Left colon (tissue), 2 donors: Measurements from ENCODE around the gene PRTFDC1. TPM values are rescaled to one million over a fixed set of nuclear protein-coding genes. Genes with fewer than 3 reads are reported as not detected.
"Not testable (repeated sequence)": the region's sequence is repeated elsewhere in the genome, so short reads cannot be mapped to it uniquely, and the experiment has no call there.

Experiments
- ATAC-seq: fragments of 200-7000 bp; cut with Tn5 transposase; one replicate; pipeline ENCODE4 v1.9.1; 2020; ENCODE audit warnings: mild to moderate bottlenecking, moderate library complexity
- DNase-seq, 2 donors: peaks; one replicate each; pipeline ENCODE4 v3.0.0-alpha.2; 2020
- intact Hi-C, 2 donors: fragments of 100-400 bp; cut with DNase I in 1 of 2; cut with micrococcal nuclease in 1 of 2; formaldehyde crosslinking; loops; one replicate each; pipeline versions ENCODE4 v1.11.2 to v1.14.0; 2022; cut with DNase I, micrococcal nuclease
- total RNA-seq, 2 donors: library from RNA; stranded (reverse); fragmentation: NEBNext Ultra II Directional; extraction: Animal tissue kit (Norgen Biotek cat#: 25700); gene quantifications; one replicate each; pipeline ENCODE4 v1.2.1, GENCODE V29; 2021
- donor health status: DM: no; HTN: no; CAD: no.
- donor health status: DM: yes; HTN: yes; CAD: no.

The PRTFDC1 gene
- total RNA-seq, 2 donors from 2014 or later, result 6.2 to 6.6 TPM

GRCh38 chr10:24968951-24969350 is 16.5 kb upstream of the PRTFDC1 start:
- intact Hi-C loops, ATAC-seq: not testable (repeated sequence)

GRCh38 chr10:24968349-24968748 is 15.9 kb upstream of the PRTFDC1 start:
- DNase-seq (no peak), ATAC-seq (no peak)
- intact Hi-C loops, result no loop called here

More at GRCh38 chr10:24968951-24969350, 16.5 kb upstream of the PRTFDC1 start:
- DNase-seq, result not testable (repeated sequence)

DNA sequence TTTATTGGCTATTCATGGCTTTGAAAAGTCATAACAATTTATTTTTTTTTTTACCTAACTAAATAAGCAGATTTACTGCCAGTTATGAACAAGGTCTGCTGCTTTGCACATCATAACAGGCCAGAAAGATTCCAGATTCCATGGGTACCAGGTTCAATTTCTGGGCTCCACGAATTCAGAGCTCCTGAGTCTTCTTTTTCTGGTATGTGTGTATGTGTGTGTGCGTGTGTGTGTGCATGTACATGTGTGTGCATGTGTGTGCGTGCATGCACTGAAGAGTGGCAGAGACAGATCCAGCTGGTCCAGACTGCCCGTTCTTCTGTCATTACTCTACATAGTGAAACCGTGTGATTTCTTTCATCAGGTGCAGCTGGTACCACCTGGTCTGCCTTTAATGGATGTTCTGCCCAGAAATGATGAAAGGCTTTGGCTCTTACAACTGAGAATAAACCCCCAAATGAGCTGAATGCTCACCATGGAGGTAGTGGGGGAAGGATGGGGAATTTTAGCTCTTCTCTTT is 14.6 kb upstream of the PRTFDC1 start:
- no peak for DNase-seq
- intact Hi-C loops, result no loop called here
- ATAC-seq, result no peak

DNA sequence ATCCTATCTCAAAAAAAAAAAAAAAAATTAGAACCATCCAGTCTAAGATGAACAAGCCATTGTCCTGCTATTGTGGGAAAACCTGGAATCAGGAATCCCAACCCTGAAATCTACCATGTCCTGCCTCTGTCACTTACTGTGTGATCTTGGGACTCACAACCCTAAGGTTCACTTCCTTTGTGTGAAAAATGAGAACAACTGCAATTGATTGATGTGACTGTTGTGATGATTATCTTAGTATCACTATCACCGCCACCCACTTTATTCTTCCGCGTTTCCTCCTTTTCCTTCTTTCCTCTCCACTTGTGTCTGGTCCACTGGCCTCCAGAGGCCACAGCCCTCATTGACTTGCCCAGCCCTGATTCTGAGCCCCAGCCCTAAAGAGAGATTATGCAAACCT is 12.6 kb upstream of the PRTFDC1 start:
- intact Hi-C loops, result no loop called here
- DNase-seq (no peak), ATAC-seq (no peak)

- intact Hi-C loops, result no loop called here
- ATAC-seq, result no peak
- DNase-seq, result no peak
Observed at GRCh38 chr10:24963521-24964041, 11.2 kb upstream of the PRTFDC1 start.

DNA sequence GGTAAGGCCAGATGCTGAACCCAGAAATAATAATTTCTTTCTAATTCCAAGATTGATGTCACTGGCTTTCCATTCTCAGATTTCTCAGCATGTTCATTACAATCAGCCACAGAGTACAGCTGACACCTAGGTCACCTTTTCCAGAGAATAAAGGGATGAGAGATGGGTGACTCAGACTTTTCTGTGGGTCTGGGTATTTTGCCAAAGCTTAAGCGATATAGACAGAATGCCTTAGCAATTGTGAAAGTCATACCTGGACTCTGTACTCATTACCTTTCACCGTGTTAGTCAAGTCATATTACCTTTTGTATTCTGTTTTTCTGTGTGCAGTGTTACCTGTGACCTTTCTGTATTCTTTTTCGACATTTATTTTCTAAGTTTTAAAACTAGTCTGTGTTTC is 10.6 kb upstream of the PRTFDC1 start:
- ATAC-seq, result peak; percentile 97
- intact Hi-C loops, result no loop called here
- no peak for DNase-seq

DNA sequence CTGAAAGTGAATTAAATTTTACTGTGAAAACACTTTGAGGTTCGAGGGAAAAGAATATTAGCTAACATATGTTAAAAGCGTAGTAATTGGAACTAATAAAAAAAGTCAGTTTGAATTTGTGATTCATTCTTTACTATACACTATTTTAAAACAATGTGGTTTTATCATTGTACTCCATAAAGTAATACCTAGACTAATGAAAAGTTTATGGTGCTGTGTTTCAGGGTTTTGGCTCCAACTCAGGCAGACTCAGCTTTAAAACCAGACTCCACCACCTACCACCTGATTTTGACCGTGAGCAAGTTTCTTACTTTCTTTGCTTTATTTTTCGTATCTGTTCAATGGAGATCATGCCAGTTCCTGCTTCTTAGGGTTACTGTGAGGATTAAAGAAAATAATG is 9.2 kb upstream of the PRTFDC1 start:
- intact Hi-C loops, result no loop called here
- ATAC-seq, result peak; percentile 41
- no peak for DNase-seq

GRCh38 chr10:24959382-24959730 is 7.0 kb upstream of the PRTFDC1 start:
- ATAC-seq, result no peak
- DNase-seq, result no peak
- intact Hi-C loops, result loop anchor here in 1 of 2 donors (10.0 kb wide), 1 partner anchor 235 kb away; the partner anchor contains the start of gene ARHGAP21

GRCh38 chr10:24958721-24959381 is 6.4 kb upstream of the PRTFDC1 start:
- intact Hi-C loops, result loop anchor here in 1 of 2 donors (10.0 kb wide), 1 partner anchor 234 kb away; the partner anchor contains the start of gene ARHGAP21
- no peak for ATAC-seq
- DNase-seq, result no peak

- intact Hi-C loops, result loop anchor here in 1 of 2 donors (10.0 kb wide), 1 partner anchor 233 kb away; the partner anchor contains the start of gene ARHGAP21
- DNase-seq, result no peak
- ATAC-seq, result no peak
Observed at GRCh38 chr10:24958091-24958720, 5.8 kb upstream of the PRTFDC1 start.

DNA sequence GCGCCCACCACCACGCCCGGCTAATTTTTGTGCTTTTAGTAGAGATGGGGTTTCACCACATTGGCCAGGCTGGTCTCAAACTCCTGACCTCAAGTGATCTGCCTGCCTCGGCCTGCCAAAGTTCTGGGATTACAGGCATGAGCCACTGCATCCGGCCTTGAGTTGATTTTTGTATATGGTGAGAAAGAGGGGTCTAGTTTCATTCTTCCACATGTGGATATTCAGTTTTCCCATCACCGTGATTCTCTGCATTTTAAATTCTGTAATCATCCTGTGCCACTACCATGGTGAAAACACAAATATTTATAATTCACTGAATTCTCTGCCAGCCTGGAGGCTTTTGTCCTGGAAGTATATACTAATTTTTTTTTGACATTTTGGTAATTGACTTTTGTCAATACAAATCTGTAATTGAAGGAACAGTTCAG is 5.2 kb upstream of the PRTFDC1 start:
- not testable (repeated sequence) for DNase-seq, ATAC-seq
- intact Hi-C loops, result loop anchor here in 1 of 2 donors (10.0 kb wide), 1 partner anchor 233 kb away; the partner anchor contains the start of gene ARHGAP21

DNA sequence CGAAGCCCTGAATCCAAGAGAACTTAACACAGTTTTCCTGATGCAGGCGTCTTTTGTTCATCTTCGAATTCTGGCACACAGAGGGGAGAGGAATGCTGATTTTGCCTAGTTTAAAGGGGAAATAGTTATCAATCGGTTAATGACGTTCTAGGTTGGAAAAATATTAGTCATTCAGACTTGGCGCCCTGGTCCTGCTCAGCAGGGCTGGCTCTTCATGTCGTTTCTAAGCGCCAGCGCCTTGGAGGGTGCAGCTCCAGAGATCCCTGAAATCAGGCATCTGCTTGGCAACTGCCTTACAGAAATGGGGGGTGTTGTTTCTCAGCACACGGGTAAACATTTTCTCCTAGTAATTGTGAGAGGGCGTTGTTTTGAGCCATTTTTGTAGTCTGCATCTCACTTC is 1.3 kb upstream of the PRTFDC1 start:
- intact Hi-C loops, result loop anchor here in 1 of 2 donors (10.0 kb wide), 1 partner anchor 229 kb away; the partner anchor contains the start of gene ARHGAP21
- DNase-seq (no peak), ATAC-seq (no peak)

- peak; percentile 64 for ATAC-seq
- DNase-seq, result peak; percentile 44 to 59
- intact Hi-C loops, result loop anchor here in 1 of 2 donors (10.0 kb wide), 1 partner anchor 228 kb away; the partner anchor contains the start of gene ARHGAP21
Observed at GRCh38 chr10:24952707-24953645, 570 bp upstream of the PRTFDC1 start.

GRCh38 chr10:24951201-24952142 is 934 bp downstream of the PRTFDC1 start:
- DNase-seq (peak; percentile 50 to 54), ATAC-seq (peak; percentile 67)
- intact Hi-C loops, result loop anchor here in 1 of 2 donors (10.0 kb wide), 1 partner anchor 227 kb away; the partner anchor contains the start of gene ARHGAP21

DNA sequence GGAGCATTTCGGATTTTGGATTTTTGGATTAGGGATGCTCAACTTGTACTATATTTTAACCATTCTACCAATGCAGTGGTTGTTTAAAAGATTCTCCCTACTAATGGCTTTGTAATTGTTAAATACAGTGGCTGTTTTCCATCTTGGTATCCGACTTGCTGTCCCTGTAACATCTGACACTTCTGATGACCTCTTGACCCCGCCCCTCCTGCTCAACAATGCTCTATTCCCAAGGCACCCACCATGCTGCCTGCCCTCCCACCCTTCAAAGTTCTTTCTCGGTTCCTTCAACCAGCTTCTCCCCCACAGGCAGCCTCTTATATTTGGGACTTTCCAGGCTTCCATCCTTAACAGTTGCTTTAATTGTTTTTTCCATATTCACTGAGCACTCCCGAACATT is 2.0 kb downstream of the PRTFDC1 start:
- intact Hi-C loops, result loop anchor here in 1 of 2 donors (10.0 kb wide), 1 partner anchor 226 kb away; the partner anchor contains the start of gene ARHGAP21

DNA sequence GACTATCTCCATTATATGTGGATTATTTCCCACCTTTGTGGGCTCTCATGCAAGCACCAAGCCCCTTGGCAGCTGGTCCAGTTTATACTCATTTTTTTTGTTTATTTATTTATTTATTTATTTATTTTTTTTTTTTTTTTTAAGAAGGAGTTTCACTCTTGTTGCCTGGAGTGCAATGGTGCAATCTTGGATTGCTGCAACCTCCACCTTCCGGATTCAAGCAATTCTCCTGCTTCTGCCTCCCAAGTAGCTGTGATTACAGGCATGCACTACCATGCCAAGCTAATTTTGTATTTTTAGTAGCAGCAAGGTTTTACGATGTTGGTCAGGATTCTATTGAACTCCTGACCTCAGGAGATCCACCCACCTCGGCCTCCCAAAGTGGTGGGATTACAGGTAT is 2.8 kb downstream of the PRTFDC1 start:
- intact Hi-C loops, result loop anchor here in 1 of 2 donors (10.0 kb wide), 1 partner anchor 225 kb away; the partner anchor contains the start of gene ARHGAP21
- no peak for DNase-seq
- no peak for ATAC-seq

More for the DNA sequence above, 2.0 kb downstream of the PRTFDC1 start:
- no peak for ATAC-seq
- DNase-seq, result no peak
